GM18511 (cell line): ENCODE results near the gene MMAA.

Source experiments
- ATAC-seq: cut with Tn5 transposase; IDR thresholded peaks from one replicate; pipeline ENCODE4 v1.9.1; 2021; ENCODE audit warnings: mild to moderate bottlenecking, moderate library complexity; ENCODE audit not compliant: unreplicated experiment

The MMAA gene

DNA sequence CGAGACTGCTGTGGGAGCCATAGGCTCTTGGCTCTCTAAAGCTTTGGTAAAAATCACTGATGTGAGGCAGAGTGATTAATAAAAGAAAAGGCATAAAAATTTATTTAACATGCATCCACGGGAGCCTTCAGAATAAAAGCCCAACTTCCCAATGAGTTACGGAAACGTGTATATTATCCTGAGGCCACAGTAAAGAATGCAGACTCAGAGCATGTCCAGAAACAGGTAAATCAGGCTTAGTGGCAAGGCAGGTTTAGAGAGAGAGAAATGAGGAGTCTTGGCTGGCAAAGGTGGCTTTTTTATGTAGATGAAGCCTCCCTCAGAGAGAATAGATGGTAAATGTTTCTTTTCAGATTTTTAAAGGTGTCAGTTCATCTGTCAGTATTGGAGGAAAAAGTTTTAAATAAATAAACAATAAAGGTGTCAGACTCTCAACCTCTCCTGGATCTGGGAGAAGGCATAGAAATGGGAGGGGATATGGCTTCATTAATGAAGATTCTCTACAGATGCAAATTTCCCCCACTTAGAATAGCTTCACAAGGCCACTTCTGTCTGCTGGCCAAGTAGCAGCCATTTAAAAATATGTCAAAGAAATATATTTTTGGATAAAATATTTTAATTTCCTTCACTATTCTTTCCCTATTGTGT, 84.8 kb downstream of the MMAA start:
- ATAC-seq = no peak

DNA sequence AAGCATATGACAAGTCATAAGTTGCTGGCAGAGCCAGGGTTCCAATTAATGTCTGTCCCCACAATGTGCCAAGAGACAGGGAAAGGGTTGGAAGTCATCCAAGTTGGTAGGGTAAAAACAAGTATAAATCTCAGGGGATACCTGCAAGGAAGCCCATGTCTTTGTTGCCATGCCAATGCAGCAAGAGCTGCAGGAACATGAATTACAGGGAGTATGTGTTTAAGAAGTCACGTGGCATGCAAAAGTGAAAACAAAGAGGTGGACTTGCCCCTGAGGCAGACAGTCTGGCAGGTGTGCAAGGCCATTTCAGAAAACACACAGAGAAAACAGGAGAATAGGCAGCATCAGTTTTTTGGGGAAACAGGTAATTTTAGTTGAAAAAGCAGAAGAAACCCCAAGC, 90.2 kb downstream of the MMAA start:
- ATAC-seq = no peak
